DND-41 (cell line): ENCODE data around the gene FLNC.

ENCODE experiments used
- ATAC-seq: fragments of 200-7000 bp; cut with Tn5 transposase; 3 replicates; pipeline ENCODE4 v1.9.1; 2021; ENCODE audit warnings: low read depth; ENCODE audit not compliant: insufficient read depth
- DNase-seq: peaks from one replicate; pipeline ENCODE4 v3.0.0-alpha.2; 2020
- H2AFZ ChIP-seq: 2 replicates; pipeline ENCODE4 v1.6.0; 2012; ENCODE audit warnings: low read depth, low read length
- H3K27ac ChIP-seq: 2 replicates; pipeline ENCODE4 v1.5.1; 2012; ENCODE audit warnings: low read length, inconsistent platforms
- H3K27me3 ChIP-seq: fragments of 200-600 bp; sonication (generic); 2 replicates; pipeline ENCODE4 v1.6.0; 2012; ENCODE audit warnings: low read length, mild to moderate bottlenecking, inconsistent platforms; ENCODE audit not compliant: insufficient read depth, poor library complexity
- H3K36me3 ChIP-seq: 2 replicates; pipeline ENCODE4 v1.5.1; 2012; ENCODE audit warnings: low read length, inconsistent platforms; ENCODE audit not compliant: insufficient read depth
- H3K4me1 ChIP-seq: 2 replicates; pipeline ENCODE4 v1.5.1; 2012; ENCODE audit warnings: mild to moderate bottlenecking, low read length; ENCODE audit not compliant: insufficient read depth
- H3K4me2 ChIP-seq: 2 replicates; pipeline ENCODE4 v1.6.0; 2012; ENCODE audit warnings: mild to moderate bottlenecking, moderate library complexity, low read length, inconsistent platforms; ENCODE audit not compliant: insufficient read depth
- H3K4me3 ChIP-seq, 2 experiments: fragments of 200-600 bp in 1 of 2; shearing (Covaris generic) in 1 of 2; 2 replicates each; pipeline ENCODE4 v1.5.1; 2012 to 2016; ENCODE audit warnings: inconsistent platforms in 2 of 2, low read length in 2 of 2, mild to moderate bottlenecking in 2 of 2, low read depth in 1 of 2, moderate library complexity in 1 of 2
- H3K79me2 ChIP-seq: 2 replicates; pipeline ENCODE4 v1.6.0; 2012; ENCODE audit warnings: low read length, inconsistent platforms; ENCODE audit not compliant: insufficient read depth
- H3K9ac ChIP-seq: 2 replicates; pipeline ENCODE4 v1.6.0; 2012; ENCODE audit warnings: low read depth, mild to moderate bottlenecking, inconsistent platforms, low read length, moderate library complexity
- H3K9me3 ChIP-seq: 2 replicates; pipeline ENCODE4 v1.5.1; 2012; ENCODE audit warnings: low read length, moderate library complexity, mild to moderate bottlenecking, inconsistent platforms; ENCODE audit not compliant: insufficient read depth, severe bottlenecking
- H4K20me1 ChIP-seq: 2 replicates; pipeline ENCODE4 v1.6.0; 2012; ENCODE audit warnings: low read length; ENCODE audit not compliant: insufficient read depth
- CTCF ChIP-seq: IDR thresholded peaks from 2 replicates; pipeline ENCODE4 v1.5.1; 2012; ENCODE audit warnings: borderline replicate concordance, low read length, moderate library complexity, mild to moderate bottlenecking; ENCODE audit not compliant: poor library complexity, severe bottlenecking; ENCODE audit errors: extremely low read depth
- EZH2 ChIP-seq: IDR thresholded peaks from 3 replicates; pipeline ENCODE4 v1.6.1; 2012; ENCODE audit warnings: borderline replicate concordance, low read depth, mild to moderate bottlenecking, moderate library complexity, low read length, inconsistent platforms; ENCODE audit not compliant: severe bottlenecking

Gene FLNC

DNA sequence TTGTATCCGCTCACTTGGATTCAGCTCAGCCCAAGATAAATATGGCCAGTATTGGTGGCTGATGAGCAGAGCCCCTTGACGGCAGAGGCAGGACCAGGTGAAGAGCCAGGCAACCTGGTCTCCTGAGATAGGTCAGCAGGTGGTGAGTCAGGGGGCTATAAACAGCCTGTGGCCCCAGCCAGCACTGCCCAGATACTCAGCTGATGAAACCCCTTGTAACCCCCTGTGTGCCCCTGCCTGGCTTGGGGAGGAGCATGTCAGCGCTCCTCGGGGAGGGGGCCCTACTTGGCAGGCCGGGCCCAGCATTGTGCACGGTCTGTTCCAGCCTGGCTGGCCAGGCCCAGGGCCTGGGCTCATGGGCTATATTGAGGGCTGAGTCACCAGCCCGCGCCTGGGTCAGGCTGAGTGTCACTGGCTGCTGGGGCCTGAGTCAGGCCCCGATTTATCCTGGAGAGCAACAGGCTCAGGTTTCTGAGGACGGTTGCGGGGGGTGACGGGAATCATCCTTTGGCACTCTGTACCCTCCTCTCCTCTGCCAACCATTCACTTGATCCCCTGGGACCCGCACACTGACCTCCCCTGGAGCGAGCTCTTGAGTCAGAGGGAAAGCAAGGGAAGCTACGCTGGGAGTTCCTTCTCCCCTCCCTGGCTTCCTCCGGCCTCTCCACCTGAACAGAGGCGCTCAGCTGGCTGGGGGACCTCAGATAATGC, 2.8 kb upstream of the FLNC start:
- DNase-seq (no peak), ATAC-seq (no peak)
- Histone ChIP-seq H3K79me2 (no peaks in the 10 kb centered on the region), H3K4me2 (no peak overlapping the region), H3K4me1 (no peaks in the 10 kb centered on the region), H2AFZ (no peak overlapping the region), H3K4me3 (no peak overlapping the region), H3K36me3 (no peaks in the 10 kb centered on the region), H4K20me1 (no peaks in the 10 kb centered on the region), H3K27ac (no peak overlapping the region), H3K9me3 (no peaks in the 10 kb centered on the region), H3K27me3 (no peaks in the 10 kb centered on the region), H3K9ac (no peak overlapping the region)
- TF ChIP-seq EZH2, result no peak
- TF ChIP-seq CTCF, result no peak

DNA sequence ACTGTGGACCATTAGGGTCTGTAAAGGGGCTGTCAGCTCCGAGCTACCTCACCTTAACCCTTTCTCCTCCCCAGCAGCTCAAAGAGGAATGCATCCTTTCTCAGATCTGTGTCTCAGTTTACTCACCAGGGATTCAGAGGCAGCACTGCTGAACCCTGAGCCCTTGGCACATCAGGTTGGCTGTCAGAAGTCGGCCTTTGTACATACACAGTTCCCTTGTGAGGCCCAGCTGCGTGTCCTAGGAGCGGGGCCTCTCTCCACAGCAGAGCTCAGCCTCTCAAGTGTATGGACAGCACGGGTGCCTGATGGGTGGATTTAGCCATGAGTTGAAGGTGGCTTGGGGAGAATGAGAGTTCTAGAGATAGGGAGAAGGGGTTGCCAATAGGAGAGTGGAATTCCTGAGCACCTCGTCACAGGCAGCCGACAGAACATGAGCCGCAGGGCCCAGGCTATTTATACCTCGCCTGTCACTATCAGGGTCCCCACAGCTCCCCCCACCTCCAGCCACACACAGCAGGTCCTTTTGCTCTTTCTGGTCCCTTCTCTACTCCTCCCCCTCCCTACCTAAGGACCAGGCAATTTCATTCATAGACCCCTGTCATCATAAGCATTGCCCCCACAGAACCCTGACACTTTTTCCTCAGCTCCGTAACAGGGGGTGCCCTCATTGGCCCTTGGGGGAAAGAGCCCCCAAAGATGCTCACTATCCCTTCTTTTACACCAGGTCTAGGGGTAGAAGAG, 2.1 kb upstream of the FLNC start:
- no peak overlapping the region for H3K4me2 ChIP-seq
- H3K27me3 ChIP-seq, result no peaks in the 10 kb centered on the region
- no peak overlapping the region for H3K27ac ChIP-seq
- DNase-seq (no peak), ATAC-seq (no peak)
- TF ChIP-seq EZH2 (no peak), CTCF (no peak)
- H3K9ac ChIP-seq, result no peak overlapping the region
- H3K9me3 ChIP-seq, result no peaks in the 10 kb centered on the region
- no peaks in the 10 kb centered on the region for H3K79me2 ChIP-seq
- H4K20me1 ChIP-seq, result no peaks in the 10 kb centered on the region
- no peaks in the 10 kb centered on the region for H3K36me3 ChIP-seq
- H2AFZ ChIP-seq, result no peak overlapping the region
- H3K4me1 ChIP-seq, result no peaks in the 10 kb centered on the region
- H3K4me3 ChIP-seq, result no peak overlapping the region

- H3K9me3 ChIP-seq, result no peaks in the 10 kb centered on the region
- no peak for DNase-seq
- no peaks in the 10 kb centered on the region for H3K27me3 ChIP-seq
- H3K4me1 ChIP-seq, result no peaks in the 10 kb centered on the region
- H3K79me2 ChIP-seq, result no peaks in the 10 kb centered on the region
- H2AFZ ChIP-seq, result no peak overlapping the region
- no peaks in the 10 kb centered on the region for H3K36me3 ChIP-seq
- H3K27ac ChIP-seq, result no peak overlapping the region
- no peak overlapping the region for H3K4me2 ChIP-seq
- no peaks in the 10 kb centered on the region for H4K20me1 ChIP-seq
- ATAC-seq, result no peak
- TF ChIP-seq CTCF (no peak), EZH2 (no peak)
- H3K4me3 ChIP-seq, result no peak overlapping the region
- H3K9ac ChIP-seq, result no peak overlapping the region
Measured at GRCh38 chr7:128829391-128830166, 627 bp upstream of the FLNC start.
